DMS153 treated with DMSO at 0.1 percent for 48 hours (cell line): Measurements from ENCODE around the gene ACTR1A.

Source experiments
- DNase-seq: peaks from one replicate; lab custom pipeline; 2025; ENCODE audit not compliant: unreplicated experiment; lab: John Stamatoyannopoulos, UW

Gene ACTR1A

GRCh38 chr10:102431452-102432124 is 70.9 kb downstream of the ACTR1A start:
- DNase-seq, result no peak

- no peak for DNase-seq
These were observed 73.0 kb downstream of the ACTR1A start for GRCh38 chr10:102429468-102429867.
